ENCODE results near the gene AP3D1.

Gene AP3D1

GRCh38 chr19:2181633-2181997 is 30.2 kb upstream of the AP3D1 start:
- no peak for DNase-seq (ENCODE audit: low read depth, low spot score)

GRCh38 chr19:2180881-2181632 is 29.7 kb upstream of the AP3D1 start:
- no peak for DNase-seq (ENCODE audit: low read depth, low spot score)

- no peak for DNase-seq (ENCODE audit: low read depth, low spot score)
Observed at GRCh38 chr19:2180114-2180513, 28.7 kb upstream of the AP3D1 start.

GRCh38 chr19:2179095-2179494 is 27.7 kb upstream of the AP3D1 start:
- no peak for DNase-seq (ENCODE audit: low read depth, low spot score)

DNA sequence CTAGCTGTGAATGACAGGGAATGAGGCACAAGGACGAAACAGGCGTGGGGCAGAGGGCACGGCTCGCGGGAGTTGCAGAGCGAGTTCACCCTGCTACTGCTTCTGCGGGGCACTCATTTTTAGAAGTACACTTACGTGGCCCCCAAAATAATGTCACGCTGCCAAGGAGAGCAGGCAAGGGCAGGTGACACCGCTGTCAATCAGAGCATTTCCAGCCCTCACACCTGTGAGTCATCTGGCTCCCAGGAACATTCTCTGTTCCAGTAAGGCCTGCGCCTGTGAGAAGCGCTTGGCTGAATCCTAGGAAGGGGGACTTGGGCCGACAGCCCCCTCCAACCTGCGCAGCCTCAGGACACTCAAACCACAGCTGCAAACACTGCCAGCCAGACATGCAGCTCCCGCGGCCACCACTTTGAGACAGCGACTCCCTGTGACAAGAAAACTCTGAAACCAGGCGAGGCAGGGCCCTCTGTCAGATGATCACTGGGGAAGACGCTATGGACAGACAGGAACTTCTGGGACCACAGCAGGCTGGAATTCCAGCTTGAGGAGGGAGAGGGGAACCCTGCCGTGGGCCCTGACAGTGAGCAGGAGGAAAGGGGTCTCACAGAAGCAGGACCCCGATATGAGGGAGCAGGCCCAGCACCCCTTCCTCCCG is 25.1 kb upstream of the AP3D1 start:
- no peak for DNase-seq (ENCODE audit: low read depth, low spot score)

DNA sequence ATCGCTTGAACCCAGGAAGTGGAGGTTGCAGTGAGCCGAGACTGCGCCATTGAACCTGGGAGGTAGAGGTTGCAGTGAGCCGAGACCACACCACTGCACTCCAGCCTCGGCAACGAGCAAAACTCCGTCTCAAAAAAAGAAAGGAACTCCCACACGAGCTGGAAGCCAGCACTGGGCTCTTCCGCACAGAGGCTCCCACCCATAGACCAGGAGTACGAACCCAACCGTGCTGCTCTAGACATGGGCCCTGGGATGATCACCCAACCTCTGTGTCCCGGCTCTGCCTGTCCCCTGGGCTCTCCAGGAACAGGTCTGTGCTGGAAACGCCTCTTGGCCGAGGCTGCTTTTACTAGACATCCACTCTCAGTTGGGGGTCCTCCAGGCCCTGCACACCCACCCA is 24.4 kb upstream of the AP3D1 start:
- no peak for DNase-seq (ENCODE audit: low read depth, low spot score)

- DNase-seq (ENCODE audit: low read depth, low spot score), result no peak
Observed at GRCh38 chr19:2173767-2174577, 22.6 kb upstream of the AP3D1 start.

DNA sequence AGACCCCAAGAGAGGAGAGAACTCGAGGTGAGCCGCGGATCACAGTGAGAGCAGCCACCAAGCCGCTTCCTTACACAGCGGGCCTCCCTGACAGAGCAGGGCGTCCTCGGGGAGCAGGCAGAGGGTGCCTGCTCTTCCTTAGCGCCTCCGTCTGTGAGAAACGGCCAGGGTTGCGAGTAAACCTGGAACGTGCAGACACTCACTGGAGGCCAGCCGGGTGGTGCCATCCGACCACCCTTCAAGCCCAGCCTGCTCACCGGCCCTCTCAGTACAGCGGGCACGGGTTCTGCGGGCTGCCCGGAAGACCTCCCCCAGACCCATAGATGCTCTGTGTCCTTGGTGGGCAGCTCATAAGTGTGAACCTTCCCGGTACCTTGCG is 22.0 kb upstream of the AP3D1 start:
- no peak for DNase-seq (ENCODE audit: low read depth, low spot score)

DNA sequence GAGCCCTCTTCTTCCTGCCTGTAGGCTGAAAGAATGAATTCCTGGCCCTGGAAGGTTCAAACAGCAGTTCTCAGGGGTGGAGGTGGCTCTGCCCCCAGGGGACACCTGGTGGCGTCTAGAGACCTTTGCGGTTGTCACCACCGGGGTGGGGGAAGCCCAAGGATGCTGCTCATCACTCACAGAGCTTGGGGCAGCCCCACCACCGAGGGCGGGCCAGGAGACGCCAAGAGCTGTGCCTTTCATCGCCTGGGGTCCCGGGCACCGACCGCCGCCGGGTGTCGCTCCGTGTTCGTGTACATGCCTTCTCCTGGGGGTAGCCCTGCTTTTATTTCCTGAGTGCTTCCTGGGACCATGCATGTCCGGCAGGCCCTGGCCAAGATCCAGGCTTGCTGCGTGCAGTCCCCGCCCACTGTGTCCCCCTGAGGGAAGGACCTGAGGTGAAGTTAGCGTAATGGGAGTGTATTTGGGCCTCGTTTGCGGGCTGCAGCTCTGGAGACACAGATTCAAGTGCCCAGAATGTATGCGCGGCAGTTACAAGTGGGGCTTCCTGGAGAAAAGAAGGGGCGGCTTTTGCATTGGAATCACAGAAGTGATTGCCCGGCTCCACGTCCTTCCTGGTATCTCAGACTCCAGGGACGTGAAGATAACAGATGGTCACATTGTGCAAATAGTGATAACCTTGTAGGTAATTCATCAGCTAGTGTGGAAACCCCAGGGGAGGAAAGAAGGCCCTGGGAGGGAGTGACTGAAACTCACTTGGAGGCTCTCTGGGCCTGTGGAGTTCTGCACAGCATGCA is 20.2 kb upstream of the AP3D1 start:
- no peak for DNase-seq (ENCODE audit: low read depth, low spot score)

- DNase-seq (ENCODE audit: low read depth, low spot score), result no peak
Observed at GRCh38 chr19:2170987-2171348, 19.6 kb upstream of the AP3D1 start.

DNA sequence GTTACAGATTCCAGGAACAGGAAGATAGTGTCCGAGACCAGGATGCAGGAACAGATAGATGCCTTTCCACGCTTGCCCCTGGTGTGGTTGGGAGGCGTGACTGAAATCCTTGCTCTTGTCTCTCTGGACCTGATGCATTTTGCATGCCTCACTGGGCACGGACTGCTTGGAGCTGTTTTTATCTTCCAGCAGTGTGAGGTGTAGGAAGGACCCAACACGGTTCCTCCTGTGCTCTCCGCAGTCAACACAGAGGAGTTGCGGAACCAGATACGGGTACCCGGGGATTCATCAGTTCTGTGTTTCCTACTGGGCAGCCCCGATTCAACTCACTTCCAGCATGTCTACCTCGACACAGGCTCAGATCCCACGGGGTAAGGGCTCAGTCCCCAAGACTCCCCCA is 18.9 kb upstream of the AP3D1 start:
- no peak for DNase-seq (ENCODE audit: low read depth, low spot score)

DNA sequence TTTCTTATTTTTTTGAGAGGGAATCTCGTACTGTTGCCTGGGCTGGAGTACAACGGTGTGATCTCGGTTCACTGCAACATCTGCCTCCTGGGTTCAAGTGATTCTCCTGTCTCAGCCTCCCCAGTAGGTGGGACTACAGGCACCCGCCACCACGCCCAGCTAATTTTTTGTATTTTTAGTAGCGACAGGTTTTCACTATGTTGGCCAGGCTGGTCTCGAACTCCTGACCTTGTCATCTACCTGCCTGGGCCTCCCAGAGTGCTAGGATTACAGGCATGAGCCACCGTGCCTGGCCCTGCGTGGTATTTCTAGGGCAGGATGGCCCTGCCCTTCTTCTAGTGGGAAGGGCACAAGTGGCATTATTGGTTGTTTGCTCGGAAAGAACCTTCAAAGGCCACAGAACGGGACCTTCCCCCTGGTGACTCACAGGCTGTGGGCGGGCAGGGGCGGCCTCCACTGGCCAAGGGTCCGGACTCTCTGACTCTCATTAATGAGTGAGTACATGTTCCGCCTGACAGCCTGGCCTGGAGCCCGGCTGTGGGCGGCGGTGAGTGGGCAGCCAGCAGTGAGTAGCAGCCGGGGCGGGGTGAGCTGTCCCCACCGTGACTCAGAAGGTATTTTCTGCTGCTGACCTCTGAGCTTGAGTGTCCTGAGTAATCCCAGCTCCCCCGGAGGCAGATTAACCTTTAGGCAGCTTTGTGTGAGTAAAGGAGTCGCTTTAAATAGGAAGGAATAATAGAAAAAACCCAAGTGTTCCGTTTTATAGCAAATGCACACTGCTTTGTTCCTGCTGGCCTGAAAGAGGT is 17.5 kb upstream of the AP3D1 start:
- no peak for DNase-seq (ENCODE audit: low read depth, low spot score)

GRCh38 chr19:2167896-2168618 is 16.7 kb upstream of the AP3D1 start:
- no peak for DNase-seq (ENCODE audit: low read depth, low spot score)

DNA sequence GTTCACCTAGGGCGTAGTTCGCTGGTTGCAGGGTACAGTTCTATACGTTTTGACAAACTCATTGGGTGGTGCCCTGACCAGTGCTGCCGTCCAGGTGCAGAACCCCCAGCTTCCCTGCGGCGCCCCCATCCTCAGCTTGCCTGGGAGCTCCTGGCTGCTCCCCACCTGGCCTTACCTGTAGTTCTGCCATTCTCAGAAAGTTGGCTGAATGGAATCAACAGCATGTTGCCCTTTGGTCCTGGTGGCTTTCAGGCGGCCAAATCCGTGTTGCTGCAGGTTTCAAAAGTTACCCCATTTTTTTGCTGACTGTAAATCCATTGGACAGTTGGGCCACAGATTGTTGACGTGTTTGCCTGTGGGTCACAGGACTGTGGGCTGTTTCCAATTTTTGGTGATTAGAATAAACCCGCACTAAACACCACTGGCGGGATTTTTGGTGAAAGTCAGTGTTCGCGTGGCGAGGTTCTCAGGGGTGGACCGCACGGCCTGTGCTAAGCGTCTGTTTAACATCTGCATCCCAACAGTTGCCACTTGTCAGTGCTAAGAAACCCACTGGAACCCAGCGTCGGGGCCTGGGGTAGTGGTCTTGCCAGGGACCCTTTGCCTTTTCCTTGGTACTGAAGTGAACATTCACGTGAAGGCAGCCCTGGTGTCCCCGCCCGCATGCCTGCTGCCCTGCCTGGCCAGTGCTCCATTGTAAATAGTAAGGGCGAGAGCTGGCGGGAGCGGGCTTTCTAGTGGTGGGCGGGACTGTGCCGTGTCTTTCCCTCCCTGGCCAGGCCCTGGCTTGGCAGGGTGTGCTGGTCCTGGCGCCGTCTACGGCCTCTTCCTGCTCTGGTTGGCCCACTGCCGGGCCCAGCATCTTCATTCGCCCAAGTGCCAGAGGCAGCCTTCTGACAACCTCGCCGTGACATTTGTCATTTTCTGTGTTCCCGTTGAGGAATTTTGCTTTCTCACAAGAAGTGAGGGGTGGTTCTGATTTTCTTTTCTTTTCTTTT is 15.7 kb upstream of the AP3D1 start:
- no peak for DNase-seq (ENCODE audit: low read depth, low spot score)

DNA sequence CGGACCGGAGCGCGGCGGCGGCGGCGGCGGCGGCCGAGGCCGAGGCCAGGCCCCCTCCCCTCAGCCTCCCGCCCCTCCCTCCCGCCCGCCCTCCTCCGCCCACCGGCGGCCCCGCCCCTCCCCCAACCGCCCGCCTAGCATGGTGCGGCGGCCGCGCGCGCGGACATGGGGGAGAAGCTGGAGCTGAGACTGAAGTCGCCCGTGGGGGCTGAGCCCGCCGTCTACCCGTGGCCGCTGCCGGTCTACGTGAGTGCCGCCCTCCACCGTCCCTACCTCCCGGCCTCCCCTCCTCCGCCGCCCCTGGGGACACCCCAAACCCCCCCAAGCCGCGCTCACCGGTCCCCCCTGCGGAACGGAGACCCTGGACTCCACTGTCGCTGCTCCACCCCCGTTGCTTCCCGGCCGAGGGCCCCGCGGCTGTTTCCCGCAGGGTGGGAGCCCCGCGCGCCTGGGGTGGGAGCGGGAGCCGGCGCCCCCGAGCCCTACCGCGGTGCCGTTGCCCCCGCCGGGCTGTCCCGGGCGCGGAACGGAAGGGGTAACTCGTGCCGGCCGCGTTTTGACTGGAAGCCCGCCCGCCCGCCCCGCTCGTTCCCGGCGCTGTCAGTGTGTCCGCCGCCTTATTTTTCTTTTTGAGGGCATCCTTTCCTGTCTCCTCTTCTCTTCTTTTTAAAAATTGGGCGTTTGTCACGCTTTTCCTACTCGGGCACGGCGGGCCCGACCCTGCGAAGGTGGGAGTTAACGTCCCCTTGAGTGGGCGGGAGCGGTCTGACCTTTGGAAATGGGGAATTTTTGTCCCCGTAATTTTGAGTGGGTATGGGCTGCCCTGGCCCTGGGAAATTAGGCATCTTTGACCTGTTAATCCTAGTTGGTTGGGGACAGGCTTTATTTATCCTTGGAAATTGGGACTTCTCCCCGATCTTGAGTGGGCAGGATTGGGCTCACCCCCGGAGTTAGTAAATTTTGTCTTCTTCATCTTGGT is 12.9 kb upstream of the AP3D1 start:
- DNase-seq (ENCODE audit: low read depth, low spot score), result no peak

GRCh38 chr19:2160379-2160778 is 9.0 kb upstream of the AP3D1 start:
- DNase-seq (ENCODE audit: low read depth, low spot score), result no peak

DNA sequence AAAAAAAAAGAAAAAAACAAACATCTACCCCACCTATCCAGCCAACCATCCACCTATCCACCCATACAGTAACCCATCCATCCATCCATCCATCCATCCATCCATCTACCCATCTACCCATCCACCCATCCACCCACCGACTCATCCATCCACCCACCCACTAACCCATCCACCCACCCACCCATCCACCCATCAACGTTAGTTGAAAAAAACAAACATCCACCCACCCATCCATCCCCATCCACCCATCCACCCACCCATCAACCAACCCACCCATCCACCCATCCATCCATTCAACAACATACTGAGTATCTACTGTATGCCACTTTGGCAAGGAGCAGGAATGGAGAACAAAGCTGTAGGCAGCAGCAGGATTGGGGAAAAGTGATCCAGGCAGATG is 6.1 kb upstream of the AP3D1 start:
- DNase-seq (ENCODE audit: low read depth, low spot score), result no peak

DNA sequence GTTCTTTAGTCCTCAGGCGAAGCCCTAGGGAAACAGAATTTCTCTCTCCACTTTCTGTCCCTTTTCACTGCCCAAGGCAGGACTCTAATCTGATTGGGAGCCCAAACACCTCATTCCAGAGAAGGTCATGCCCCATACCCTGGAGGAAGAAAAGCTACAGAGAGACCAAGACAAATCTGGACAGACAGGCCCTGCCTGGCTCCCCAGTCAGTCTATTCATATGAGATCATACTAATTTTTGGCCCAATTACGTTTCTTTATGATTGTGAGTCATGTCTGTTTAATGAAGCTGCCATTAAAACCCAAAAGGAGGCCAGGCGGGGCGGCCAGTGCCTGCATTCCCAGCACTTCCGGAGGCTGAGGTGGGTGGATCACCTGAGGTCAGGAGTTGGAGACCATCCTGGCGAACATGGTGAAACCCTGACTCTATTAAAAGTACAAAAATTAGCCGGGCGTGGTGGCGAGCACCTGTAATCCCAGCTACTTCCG is 3.3 kb upstream of the AP3D1 start:
- DNase-seq (ENCODE audit: low read depth, low spot score), result no peak

All from iPS DF 19.7 (cell line).